ENCODE measurements around the gene TBCCD1.
"Not testable (repeated sequence)": the region's sequence is repeated elsewhere in the genome, so short reads cannot be mapped to it uniquely, and the experiment has no call there.

TBCCD1 gene

GRCh38 chr3:186582541-186582940 is 15.4 kb upstream of the TBCCD1 start:
- Mint-ChIP-seq H3K9me3 (no peaks in the 10 kb centered on the region), H3K36me3 (peaks cover 75% of the 10 kb centered on the region), H3K27me3 (no peaks in the 10 kb centered on the region), H3K27ac (no peak overlapping the region), H3K4me3 (no peak overlapping the region), H3K4me1 (no peaks in the 10 kb centered on the region)
- no peak for ATAC-seq

GRCh38 chr3:186580785-186581184 is 13.6 kb upstream of the TBCCD1 start:
- no peak overlapping the region for H3K4me3 Mint-ChIP-seq
- H3K27ac Mint-ChIP-seq: no peak overlapping the region
- no peak for ATAC-seq
- peaks cover 67% of the 10 kb centered on the region for H3K36me3 Mint-ChIP-seq
- no peaks in the 10 kb centered on the region for H3K9me3 Mint-ChIP-seq
- H3K4me1 Mint-ChIP-seq: no peaks in the 10 kb centered on the region
- no peaks in the 10 kb centered on the region for H3K27me3 Mint-ChIP-seq

GRCh38 chr3:186577521-186577920 is 10.4 kb upstream of the TBCCD1 start:
- no peak overlapping the region for H3K27ac Mint-ChIP-seq
- H3K27me3 Mint-ChIP-seq: no peaks in the 10 kb centered on the region
- no peaks in the 10 kb centered on the region for H3K9me3 Mint-ChIP-seq
- H3K4me1 Mint-ChIP-seq: peaks cover 9% of the 10 kb centered on the region
- H3K4me3 Mint-ChIP-seq: no peak overlapping the region
- H3K36me3 Mint-ChIP-seq: peaks cover 37% of the 10 kb centered on the region
- ATAC-seq: no peak

GRCh38 chr3:186571644-186572013 is 4.5 kb upstream of the TBCCD1 start:
- Mint-ChIP-seq H3K36me3 (no peaks in the 10 kb centered on the region), H3K27ac (peak overlapping the region; percentile 93), H3K9me3 (no peaks in the 10 kb centered on the region), H3K27me3 (no peaks in the 10 kb centered on the region), H3K4me1 (peaks cover 48% of the 10 kb centered on the region), H3K4me3 (peak overlapping the region; percentile 94)
- ATAC-seq: no peak

GRCh38 chr3:186570941-186571643 is 4.0 kb upstream of the TBCCD1 start:
- H3K27ac Mint-ChIP-seq: peak overlapping the region; percentile 93
- peak overlapping the region; percentile 94 for H3K4me3 Mint-ChIP-seq
- H3K9me3 Mint-ChIP-seq: no peaks in the 10 kb centered on the region
- ATAC-seq: no peak
- H3K27me3 Mint-ChIP-seq: no peaks in the 10 kb centered on the region
- H3K36me3 Mint-ChIP-seq: no peaks in the 10 kb centered on the region
- peaks cover 53% of the 10 kb centered on the region for H3K4me1 Mint-ChIP-seq

- peaks cover 55% of the 10 kb centered on the region for H3K4me1 Mint-ChIP-seq
These were observed 3.2 kb upstream of the TBCCD1 start, which contains the start of gene DNAJB11 for GRCh38 chr3:186570096-186570940. Gene DNAJB11 (plus strand): TSS chr3:186570720. CDS start chr3:186570898, 178 bp downstream.

DNA sequence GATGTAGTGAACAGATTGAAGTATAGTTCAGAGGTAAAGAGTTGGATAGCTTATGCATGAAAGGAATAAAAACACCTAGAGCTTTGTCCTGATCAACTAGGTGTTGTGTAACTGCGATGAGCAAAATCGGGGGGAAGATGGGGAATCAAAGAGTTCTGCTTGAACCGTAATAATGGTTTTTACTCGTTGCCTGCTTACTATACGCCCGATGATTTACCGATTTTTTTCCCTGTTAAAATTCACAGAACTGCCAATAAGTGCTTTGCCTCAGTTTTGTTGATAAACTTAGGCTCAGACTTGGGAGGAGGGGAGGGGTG is 2.6 kb upstream of the TBCCD1 start:
- Mint-ChIP-seq H3K36me3 (no peaks in the 10 kb centered on the region), H3K27me3 (no peaks in the 10 kb centered on the region), H3K27ac (peak overlapping the region; percentile 93), H3K9me3 (no peaks in the 10 kb centered on the region), H3K4me1 (peaks cover 56% of the 10 kb centered on the region), H3K4me3 (peak overlapping the region; percentile 94)
- ATAC-seq: no peak

More at GRCh38 chr3:186570096-186570940, 3.2 kb upstream of the TBCCD1 start, which contains the start of gene DNAJB11:
- peak; percentile 93 for ATAC-seq
- Mint-ChIP-seq H3K9me3 (no peaks in the 10 kb centered on the region), H3K27ac (peak within 1 kb of the TSS; percentile 93), H3K4me3 (peak within 1 kb of the TSS; percentile 94), H3K36me3 (no peaks in the 10 kb centered on the region), H3K27me3 (no peaks in the 10 kb centered on the region)

GRCh38 chr3:186569361-186569760 is 2.2 kb upstream of the TBCCD1 start:
- not testable (repeated sequence) for ATAC-seq, H3K9me3 Mint-ChIP-seq, H3K36me3 Mint-ChIP-seq, H3K27me3 Mint-ChIP-seq
- peak overlapping the region; percentile 93 for H3K27ac Mint-ChIP-seq
- H3K4me3 Mint-ChIP-seq: peak overlapping the region; percentile 94
- H3K4me1 Mint-ChIP-seq: peaks cover 56% of the 10 kb centered on the region

- Mint-ChIP-seq H3K36me3 (peaks cover 9% of the 10 kb centered on the region), H3K9me3 (no peaks in the 10 kb centered on the region), H3K27me3 (no peaks in the 10 kb centered on the region), H3K4me1 (peaks cover 71% of the 10 kb centered on the region), H3K27ac (peak overlapping the region; percentile 79), H3K4me3 (peak overlapping the region; percentile 80)
- peak; percentile 0 for ATAC-seq
These were observed 417 bp downstream of the TBCCD1 start for GRCh38 chr3:186566772-186567071.

DNA sequence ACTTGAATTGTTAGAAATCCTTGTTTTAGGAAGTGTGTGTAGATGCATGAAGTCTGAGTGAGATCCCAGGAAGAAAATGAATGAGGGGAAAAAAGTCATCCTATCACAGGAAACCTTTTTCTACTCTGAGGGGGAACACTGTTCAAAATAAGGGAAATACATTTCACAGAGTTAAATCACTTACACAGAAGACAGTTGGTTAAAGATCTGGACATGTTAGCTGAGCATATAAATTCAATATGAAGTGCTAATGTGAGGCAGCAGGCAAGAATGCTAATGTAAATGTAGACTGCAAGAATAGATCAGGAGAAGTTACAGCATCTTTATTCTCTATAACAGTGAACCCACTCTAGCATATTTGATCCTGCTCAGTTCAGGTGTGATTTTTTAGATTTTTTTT is 2.6 kb downstream of the TBCCD1 start:
- peaks cover 9% of the 10 kb centered on the region for H3K36me3 Mint-ChIP-seq

GRCh38 chr3:186552408-186553031 is 14.6 kb downstream of the TBCCD1 start:
- ATAC-seq: no peak
- Mint-ChIP-seq H3K27ac (no peak overlapping the region), H3K27me3 (no peaks in the 10 kb centered on the region), H3K4me3 (no peak overlapping the region), H3K36me3 (peaks cover 57% of the 10 kb centered on the region), H3K4me1 (no peaks in the 10 kb centered on the region), H3K9me3 (no peaks in the 10 kb centered on the region)

More for the DNA sequence above, 2.6 kb downstream of the TBCCD1 start:
- no peaks in the 10 kb centered on the region for H3K9me3 Mint-ChIP-seq
- H3K27ac Mint-ChIP-seq: no peak overlapping the region
- peaks cover 66% of the 10 kb centered on the region for H3K4me1 Mint-ChIP-seq
- no peaks in the 10 kb centered on the region for H3K27me3 Mint-ChIP-seq
- no peak overlapping the region for H3K4me3 Mint-ChIP-seq
- ATAC-seq: no peak

GRCh38 chr3:186551387-186551786 is 15.8 kb downstream of the TBCCD1 start:
- ATAC-seq: no peak
- no peaks in the 10 kb centered on the region for H3K9me3 Mint-ChIP-seq
- no peak overlapping the region for H3K4me3 Mint-ChIP-seq
- H3K27me3 Mint-ChIP-seq: no peaks in the 10 kb centered on the region
- no peak overlapping the region for H3K27ac Mint-ChIP-seq
- H3K36me3 Mint-ChIP-seq: peaks cover 47% of the 10 kb centered on the region
- H3K4me1 Mint-ChIP-seq: no peaks in the 10 kb centered on the region

- Mint-ChIP-seq H3K4me1 (no peaks in the 10 kb centered on the region), H3K27me3 (no peaks in the 10 kb centered on the region), H3K27ac (no peak overlapping the region), H3K9me3 (no peaks in the 10 kb centered on the region), H3K4me3 (no peak overlapping the region), H3K36me3 (peaks cover 34% of the 10 kb centered on the region)
- no peak for ATAC-seq
These were observed 17.6 kb downstream of the TBCCD1 start for GRCh38 chr3:186549497-186549896.

GRCh38 chr3:186544281-186544680 is 22.9 kb downstream of the TBCCD1 start, which contains the start of gene CRYGS:
Gene CRYGS (minus strand): TSS chr3:186544380. CDS start chr3:186544326, 54 bp downstream.
- no peak for ATAC-seq
- Mint-ChIP-seq H3K27me3 (no peaks in the 10 kb centered on the region), H3K27ac (no peak within 1 kb of the TSS), H3K9me3 (no peaks in the 10 kb centered on the region), H3K4me3 (no peak within 1 kb of the TSS), H3K4me1 (peaks cover 18% of the 10 kb centered on the region), H3K36me3 (peaks cover 28% of the 10 kb centered on the region)

- Mint-ChIP-seq H3K9me3 (no peaks in the 10 kb centered on the region), H3K27ac (peak overlapping the region; percentile 42), H3K4me3 (no peak overlapping the region), H3K27me3 (no peaks in the 10 kb centered on the region), H3K4me1 (peaks cover 52% of the 10 kb centered on the region), H3K36me3 (peaks cover 13% of the 10 kb centered on the region)
- no peak for ATAC-seq
These were observed 26.3 kb downstream of the TBCCD1 start for GRCh38 chr3:186540835-186541226.

All from stimulated activated memory B cell treated with anti-CD40 and anti-IgM and Interleukin-4, amounts not matched to agents 10 μg/mL and 1 μg/mL and 100 μg/mL, for 72 hours (primary cell).